Measurements from ENCODE around the gene ST8SIA1.

DNA sequence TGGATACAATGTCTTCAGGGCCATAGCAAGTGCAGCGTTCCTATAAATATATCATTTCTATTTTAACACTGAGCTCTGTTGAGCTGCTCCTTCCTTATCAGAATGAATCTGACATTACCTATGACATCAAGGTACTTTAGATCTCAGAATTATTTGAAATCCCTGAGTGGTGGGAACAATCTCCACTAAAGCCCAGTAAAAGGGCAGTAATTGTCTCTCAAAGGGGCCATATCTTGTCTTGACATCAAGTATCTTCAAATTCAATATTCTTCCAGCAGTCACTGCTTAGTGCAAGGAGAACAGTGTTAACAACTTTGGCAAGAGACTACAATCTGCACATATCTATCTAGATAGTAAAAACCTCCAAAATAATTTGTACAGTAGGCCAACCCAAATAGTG, 21.7 kb upstream of the ST8SIA1 start:
- TF ChIP-seq, protein P1, sequence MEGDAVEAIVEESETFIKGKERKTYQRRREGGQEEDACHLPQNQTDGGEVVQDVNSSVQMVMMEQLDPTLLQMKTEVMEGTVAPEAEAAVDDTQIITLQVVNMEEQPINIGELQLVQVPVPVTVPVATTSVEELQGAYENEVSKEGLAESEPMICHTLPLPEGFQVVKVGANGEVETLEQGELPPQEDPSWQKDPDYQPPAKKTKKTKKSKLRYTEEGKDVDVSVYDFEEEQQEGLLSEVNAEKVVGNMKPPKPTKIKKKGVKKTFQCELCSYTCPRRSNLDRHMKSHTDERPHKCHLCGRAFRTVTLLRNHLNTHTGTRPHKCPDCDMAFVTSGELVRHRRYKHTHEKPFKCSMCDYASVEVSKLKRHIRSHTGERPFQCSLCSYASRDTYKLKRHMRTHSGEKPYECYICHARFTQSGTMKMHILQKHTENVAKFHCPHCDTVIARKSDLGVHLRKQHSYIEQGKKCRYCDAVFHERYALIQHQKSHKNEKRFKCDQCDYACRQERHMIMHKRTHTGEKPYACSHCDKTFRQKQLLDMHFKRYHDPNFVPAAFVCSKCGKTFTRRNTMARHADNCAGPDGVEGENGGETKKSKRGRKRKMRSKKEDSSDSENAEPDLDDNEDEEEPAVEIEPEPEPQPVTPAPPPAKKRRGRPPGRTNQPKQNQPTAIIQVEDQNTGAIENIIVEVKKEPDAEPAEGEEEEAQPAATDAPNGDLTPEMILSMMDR (IDR thresholded peaks at IDR 0.05), result no peak
- TF ChIP-seq POLR2A (IDR thresholded peaks at IDR 0.05; ENCODE audit: low read depth) (no peak), EP300 (IDR thresholded peaks at IDR 0.05) (no peak), POLR2AphosphoS5 (IDR thresholded peaks at IDR 0.05) (no peak)

Data from esophagus muscularis mucosa (tissue), 4 donors.